ENCODE results near the gene CBFA2T3. TPM values are rescaled to one million over a fixed set of nuclear protein-coding genes. Genes with fewer than 3 reads are reported as not detected.
A peak's percentile ranks its signal among the peaks of the same experiment; 100 is the strongest.

Gene CBFA2T3
- total and polyA plus RNA-seq, 10 donors = 8.4 to 59.8 (median 26.3) TPM

DNA sequence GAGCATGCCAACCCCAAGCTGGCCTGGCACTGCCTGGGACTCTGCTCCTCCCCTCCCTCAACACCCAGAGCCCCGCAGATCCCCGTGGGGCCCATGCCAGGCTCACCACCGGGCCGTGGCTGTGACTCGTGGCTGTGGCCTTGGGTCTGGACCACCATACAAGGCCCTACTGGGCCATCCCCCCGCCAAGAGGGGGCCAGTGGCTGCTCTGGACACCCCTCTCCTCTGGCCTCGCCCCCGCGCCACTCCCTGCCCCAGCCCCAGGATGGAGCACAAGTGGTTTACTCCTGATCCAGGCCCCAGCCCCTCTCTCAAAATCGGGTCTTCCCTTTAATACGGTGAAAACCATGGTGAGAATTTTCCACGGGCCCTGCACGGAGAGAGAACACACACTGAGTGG lies 113.6 kb downstream of the CBFA2T3 start:
- no peaks in the 10 kb centered on the region for H3K9me3 ChIP-seq
- intact Hi-C loops (cut with DNase I; ENCODE audit: low total_unique reads) = no loop called here
- TF ChIP-seq POLR2AphosphoS5 (IDR thresholded peaks at IDR 0.05) = no peak
- TF ChIP-seq, protein P1, sequence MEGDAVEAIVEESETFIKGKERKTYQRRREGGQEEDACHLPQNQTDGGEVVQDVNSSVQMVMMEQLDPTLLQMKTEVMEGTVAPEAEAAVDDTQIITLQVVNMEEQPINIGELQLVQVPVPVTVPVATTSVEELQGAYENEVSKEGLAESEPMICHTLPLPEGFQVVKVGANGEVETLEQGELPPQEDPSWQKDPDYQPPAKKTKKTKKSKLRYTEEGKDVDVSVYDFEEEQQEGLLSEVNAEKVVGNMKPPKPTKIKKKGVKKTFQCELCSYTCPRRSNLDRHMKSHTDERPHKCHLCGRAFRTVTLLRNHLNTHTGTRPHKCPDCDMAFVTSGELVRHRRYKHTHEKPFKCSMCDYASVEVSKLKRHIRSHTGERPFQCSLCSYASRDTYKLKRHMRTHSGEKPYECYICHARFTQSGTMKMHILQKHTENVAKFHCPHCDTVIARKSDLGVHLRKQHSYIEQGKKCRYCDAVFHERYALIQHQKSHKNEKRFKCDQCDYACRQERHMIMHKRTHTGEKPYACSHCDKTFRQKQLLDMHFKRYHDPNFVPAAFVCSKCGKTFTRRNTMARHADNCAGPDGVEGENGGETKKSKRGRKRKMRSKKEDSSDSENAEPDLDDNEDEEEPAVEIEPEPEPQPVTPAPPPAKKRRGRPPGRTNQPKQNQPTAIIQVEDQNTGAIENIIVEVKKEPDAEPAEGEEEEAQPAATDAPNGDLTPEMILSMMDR (IDR thresholded peaks at IDR 0.05 in 8 of 11, conservative IDR thresholded peaks at IDR 0.05 in 3 of 11) = no peak
- TF ChIP-seq POLR2A (IDR thresholded peaks at IDR 0.05) = no peak
- peaks cover 0 to 9% (median 0%) of the 10 kb centered on the region in 7 donors for H3K27me3 ChIP-seq (replicated peaks in 1 of 7)
- 84 to 96% (median 88%) methylated on average over 12 to 13 of the region's 13 CpGs for WGBS, 5 donors
- no peak overlapping the region for H3K27ac ChIP-seq
- H3K36me3 ChIP-seq = peaks cover 0 to 54% (median 42%) of the 10 kb centered on the region in 6 donors
- peaks cover 7 to 26% (median 21%) of the 10 kb centered on the region in 6 donors for H3K4me1 ChIP-seq
- no peak for DNase-seq
- no peak overlapping the region for H3K4me3 ChIP-seq

GRCh38 chr16:88862968-88863367 lies 114.0 kb downstream of the CBFA2T3 start:
- H3K4me3 ChIP-seq = no peak overlapping the region
- TF ChIP-seq POLR2AphosphoS5 (IDR thresholded peaks at IDR 0.05) (peak in 1 of 3 donors; percentile 51), POLR2A (IDR thresholded peaks at IDR 0.05) (no peak)
- TF ChIP-seq, protein P1 (IDR thresholded peaks at IDR 0.05 in 8 of 11, conservative IDR thresholded peaks at IDR 0.05 in 3 of 11) = no peak
- 90 to 95% (median 91%) methylated on average over 16 to 25 of the region's 25 CpGs for WGBS, 5 donors
- no peak overlapping the region for H3K27ac ChIP-seq
- H3K27me3 ChIP-seq (replicated peaks in 1 of 7) = peaks cover 0 to 9% (median 0%) of the 10 kb centered on the region in 7 donors
- no peak for DNase-seq
- H3K36me3 ChIP-seq = peaks cover 0 to 56% (median 42%) of the 10 kb centered on the region in 6 donors
- peaks cover 11 to 31% (median 25%) of the 10 kb centered on the region in 6 donors for H3K4me1 ChIP-seq
- H3K9me3 ChIP-seq = no peaks in the 10 kb centered on the region
- intact Hi-C loops (cut with DNase I; ENCODE audit: low total_unique reads) = no loop called here

DNA sequence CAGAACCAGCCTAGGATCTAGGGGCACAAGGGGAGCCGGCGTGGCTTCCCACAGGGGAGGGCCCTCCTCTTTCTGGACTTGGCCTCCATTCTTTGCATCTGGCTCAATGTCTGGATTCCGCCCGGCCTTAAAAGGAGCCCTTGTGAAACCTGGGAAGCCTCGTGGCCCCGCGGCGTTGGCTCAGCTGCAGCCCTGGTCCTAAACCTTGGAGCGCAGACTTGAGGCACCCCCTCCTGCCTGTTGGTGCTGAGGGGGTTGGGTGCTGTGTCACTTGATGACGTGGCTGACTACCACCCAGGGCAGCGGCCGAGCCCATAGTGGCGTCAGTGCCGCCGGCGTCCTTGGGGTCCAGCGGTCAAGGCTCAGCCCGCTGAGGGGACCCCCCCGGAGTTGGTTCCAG lies 115.6 kb downstream of the CBFA2T3 start:
- 90 to 96% (median 93%) methylated on average over 10 to 19 of the region's 19 CpGs for WGBS, 5 donors
- peaks cover 14 to 39% (median 32%) of the 10 kb centered on the region in 6 donors for H3K4me1 ChIP-seq

DNA sequence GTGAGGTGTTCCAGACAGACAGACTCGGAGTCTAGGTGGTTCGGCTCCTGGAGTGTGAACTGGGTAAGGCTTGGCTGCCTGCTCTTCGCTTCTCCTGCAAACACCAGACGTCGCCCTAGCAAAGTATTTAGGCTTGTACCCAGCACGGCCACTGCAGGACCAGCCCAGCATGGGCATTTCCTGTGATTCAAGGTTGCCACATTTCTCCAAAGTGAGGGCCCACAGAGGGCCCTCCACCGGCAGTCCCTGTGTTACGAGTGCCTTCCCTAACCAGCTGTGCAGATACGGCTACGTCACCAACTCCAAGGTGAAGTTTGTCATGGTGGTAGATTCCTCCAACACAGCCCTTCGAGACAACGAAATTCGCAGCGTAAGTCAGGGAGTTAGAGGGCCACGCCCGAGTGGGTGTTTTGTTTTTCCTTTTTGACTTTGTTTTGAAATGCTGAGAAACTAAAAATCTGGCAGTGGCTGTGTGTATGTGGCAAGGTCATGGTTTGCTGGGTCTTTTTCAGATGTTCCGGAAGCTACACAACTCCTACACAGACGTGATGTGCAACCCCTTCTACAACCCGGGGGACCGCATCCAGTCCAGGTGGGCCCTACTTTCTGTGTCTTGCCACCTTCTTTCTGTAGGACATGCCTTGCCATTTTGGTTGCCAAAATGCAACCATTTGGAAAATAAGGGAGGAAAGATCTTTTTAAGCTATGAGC lies 117.5 kb downstream of the CBFA2T3 start:
- 65 to 83% (median 69%) methylated on average over 18 to 20 of the region's 20 CpGs for WGBS, 5 donors
- no peaks in the 10 kb centered on the region for H3K27me3 ChIP-seq (replicated peaks in 1 of 7)
- peaks cover 27 to 57% (median 50%) of the 10 kb centered on the region in 6 donors for H3K4me1 ChIP-seq
- peaks cover 0 to 56% (median 42%) of the 10 kb centered on the region in 6 donors for H3K36me3 ChIP-seq
- peak overlapping the region in 6 of 8 donors; percentile 26 to 94 (median 60) for H3K27ac ChIP-seq
- no peaks in the 10 kb centered on the region for H3K9me3 ChIP-seq
- intact Hi-C loops (cut with DNase I; ENCODE audit: low total_unique reads) = loop anchor here (5.0 kb wide), 1 partner anchor 47 kb away; the partner anchor contains the start of gene APRT
- DNase-seq = no peak
- H3K4me3 ChIP-seq = no peak overlapping the region
- peak in 2 of 3 donors; percentile 32 to 62 for TF ChIP-seq POLR2AphosphoS5 (IDR thresholded peaks at IDR 0.05)
- no peak for TF ChIP-seq POLR2A (IDR thresholded peaks at IDR 0.05)
- TF ChIP-seq, protein P1 (IDR thresholded peaks at IDR 0.05 in 8 of 11, conservative IDR thresholded peaks at IDR 0.05 in 3 of 11) = peak in 6 of 11 experiments; percentile 12 to 50 (median 20)

More for the DNA sequence above, 115.6 kb downstream of the CBFA2T3 start:
- intact Hi-C loops (cut with DNase I; ENCODE audit: low total_unique reads) = no loop called here
- H3K36me3 ChIP-seq = peaks cover 0 to 56% (median 42%) of the 10 kb centered on the region in 6 donors
- TF ChIP-seq POLR2AphosphoS5 (IDR thresholded peaks at IDR 0.05) = peak in 2 of 3 donors; percentile 14 to 48
- TF ChIP-seq, protein P1 (IDR thresholded peaks at IDR 0.05 in 8 of 11, conservative IDR thresholded peaks at IDR 0.05 in 3 of 11) = no peak
- no peaks in the 10 kb centered on the region for H3K9me3 ChIP-seq
- DNase-seq = no peak
- no peak overlapping the region for H3K27ac ChIP-seq
- no peaks in the 10 kb centered on the region for H3K27me3 ChIP-seq (replicated peaks in 1 of 7)
- H3K4me3 ChIP-seq = no peak overlapping the region

Measured in spleen (tissue), 11 donors.